Stimulated activated naive B cell treated with anti-CD40 and anti-IgM and Interleukin-4, amounts not matched to agents 10 μg/mL and 1 μg/mL and 100 μg/mL, for 72 hours (primary cell): ENCODE results near the gene KCND3.

Source experiments
- ATAC-seq, 2 donors: fragments of 150-1000 bp; cut with Tn5 transposase; replicated peaks; 2 replicates each; pipeline ENCODE4 v1.10.0; 2021; ENCODE audit warnings: moderate library complexity in 1 of 2
- DNase-seq: peaks from one replicate; pipeline ENCODE4 v3.0.0; 2021
- H3K27ac Mint-ChIP-seq: one replicate; pipeline ENCODE4 v1.8.0; 2022; ENCODE audit warnings: mild to moderate bottlenecking, mixed read lengths
- H3K27me3 Mint-ChIP-seq, 2 donors: one replicate each; pipeline ENCODE4 v1.8.0; 2022; ENCODE audit warnings: mixed read lengths in 2 of 2
- H3K36me3 Mint-ChIP-seq, 2 donors: one replicate each; pipeline ENCODE4 v1.8.0; 2022; ENCODE audit warnings: mixed read lengths in 2 of 2, mild to moderate bottlenecking in 1 of 2
- H3K4me1 Mint-ChIP-seq, 2 donors: one replicate each; pipeline ENCODE4 v1.8.0; 2022; ENCODE audit warnings: mixed read lengths in 2 of 2, mild to moderate bottlenecking in 1 of 2
- H3K4me3 Mint-ChIP-seq, 2 donors: one replicate each; pipeline ENCODE4 v1.8.0; 2022; ENCODE audit warnings: mild to moderate bottlenecking in 2 of 2, mixed read lengths in 2 of 2, moderate library complexity in 1 of 2
- H3K9me3 Mint-ChIP-seq, 2 donors: one replicate each; pipeline ENCODE4 v1.8.0; 2022; ENCODE audit warnings: mixed read lengths in 2 of 2, mild to moderate bottlenecking in 1 of 2

KCND3 gene

GRCh38 chr1:111989531-111990025 is at the start of gene KCND3:
Gene KCND3, minus strand, starts transcription at chr1:111989668.
- no peak within 1 kb of the TSS for H3K27ac Mint-ChIP-seq
- no peaks in the 10 kb centered on the region for H3K9me3 Mint-ChIP-seq
- peaks cover 56 to 83% of the 10 kb centered on the region in 2 donors for H3K27me3 Mint-ChIP-seq
- peaks cover 7 to 17% of the 10 kb centered on the region in 2 donors for H3K4me1 Mint-ChIP-seq
- ATAC-seq (peak; percentile 49 to 59), DNase-seq (peak; percentile 6)
- peak within 1 kb of the TSS; percentile 72 to 82 for H3K4me3 Mint-ChIP-seq
- no peaks in the 10 kb centered on the region for H3K36me3 Mint-ChIP-seq

DNA sequence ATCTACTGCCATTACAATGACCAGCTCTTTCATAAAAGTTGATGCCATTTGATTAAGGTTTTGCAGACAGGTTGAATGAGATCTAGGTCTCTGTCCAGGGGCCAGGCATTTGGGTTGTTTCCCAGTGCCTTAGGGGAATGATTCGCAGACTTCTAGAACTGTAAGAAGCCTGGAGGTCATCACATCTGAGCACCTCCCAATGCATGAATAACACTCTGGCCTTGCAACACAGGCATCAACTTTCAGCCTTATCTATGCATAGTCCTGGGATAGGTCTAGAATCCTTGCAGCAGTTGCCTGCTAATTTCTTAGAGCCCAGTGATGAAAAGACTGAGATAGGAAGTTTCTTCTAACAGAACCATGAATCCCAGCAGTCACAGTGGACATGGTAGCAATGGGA is 44.8 kb upstream of the KCND3 start:
- H3K9me3 Mint-ChIP-seq, result no peaks in the 10 kb centered on the region
- ATAC-seq, result no peak
- H3K27me3 Mint-ChIP-seq, result peaks cover 7 to 26% of the 10 kb centered on the region in 2 donors
- no peak for DNase-seq
- no peak overlapping the region for H3K4me3 Mint-ChIP-seq
- no peaks in the 10 kb centered on the region for H3K4me1 Mint-ChIP-seq
- H3K27ac Mint-ChIP-seq, result no peak overlapping the region
- H3K36me3 Mint-ChIP-seq, result no peaks in the 10 kb centered on the region

GRCh38 chr1:112033439-112034120 is 44.1 kb upstream of the KCND3 start:
- no peaks in the 10 kb centered on the region for H3K36me3 Mint-ChIP-seq
- no peak overlapping the region for H3K4me3 Mint-ChIP-seq
- no peaks in the 10 kb centered on the region for H3K4me1 Mint-ChIP-seq
- H3K27me3 Mint-ChIP-seq, result peaks cover 10 to 29% of the 10 kb centered on the region in 2 donors
- ATAC-seq (no peak), DNase-seq (no peak)
- H3K9me3 Mint-ChIP-seq, result no peaks in the 10 kb centered on the region
- H3K27ac Mint-ChIP-seq, result no peak overlapping the region

DNA sequence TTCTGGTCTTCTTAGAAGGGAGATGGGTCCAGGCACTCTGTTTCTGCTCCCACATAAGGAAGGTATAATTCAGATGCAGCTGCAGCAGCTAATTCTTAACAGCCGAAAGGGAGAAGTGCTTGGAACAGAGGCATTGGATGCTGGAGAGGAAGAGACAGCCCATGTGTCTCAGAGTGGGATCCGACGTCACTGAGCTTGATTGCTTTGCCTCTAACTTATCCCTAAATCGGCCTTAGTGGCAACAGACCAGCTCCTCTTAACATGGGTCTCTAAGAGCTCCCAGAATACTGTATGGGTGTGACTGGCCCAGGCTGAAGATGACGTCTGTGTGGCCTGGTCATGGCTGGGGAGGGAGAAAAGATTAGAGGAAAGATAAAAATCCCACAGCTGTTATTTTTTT is 40.7 kb upstream of the KCND3 start:
- H3K9me3 Mint-ChIP-seq, result no peaks in the 10 kb centered on the region
- no peak for ATAC-seq
- H3K36me3 Mint-ChIP-seq, result no peaks in the 10 kb centered on the region
- no peak for DNase-seq
- peaks cover 21 to 33% of the 10 kb centered on the region in 2 donors for H3K27me3 Mint-ChIP-seq
- no peaks in the 10 kb centered on the region for H3K4me1 Mint-ChIP-seq
- no peak overlapping the region for H3K27ac Mint-ChIP-seq
- no peak overlapping the region for H3K4me3 Mint-ChIP-seq

DNA sequence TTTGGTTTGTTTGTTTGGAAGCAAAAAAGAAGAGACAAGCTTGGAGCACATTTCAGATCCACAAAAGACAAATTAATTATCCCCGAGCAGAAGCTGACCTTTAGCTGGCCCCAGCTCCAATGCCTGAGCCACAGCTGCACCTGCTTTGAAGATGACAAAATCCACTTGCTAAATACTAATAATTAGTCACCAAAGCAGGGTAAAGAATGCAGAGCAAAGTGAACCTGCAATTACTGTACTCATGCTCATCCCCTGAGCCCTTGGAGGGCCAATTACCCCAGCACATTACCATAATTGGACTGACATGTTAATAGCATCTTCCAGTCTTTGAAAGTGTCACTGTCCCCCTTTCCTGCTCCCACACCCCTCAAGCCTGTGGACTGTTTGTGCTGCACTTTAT is 38.2 kb upstream of the KCND3 start:
- no peaks in the 10 kb centered on the region for H3K36me3 Mint-ChIP-seq
- H3K4me3 Mint-ChIP-seq, result no peak overlapping the region
- no peaks in the 10 kb centered on the region for H3K9me3 Mint-ChIP-seq
- DNase-seq (no peak), ATAC-seq (no peak)
- H3K4me1 Mint-ChIP-seq, result no peaks in the 10 kb centered on the region
- H3K27me3 Mint-ChIP-seq, result peaks cover 22 to 41% of the 10 kb centered on the region in 2 donors
- H3K27ac Mint-ChIP-seq, result no peak overlapping the region

GRCh38 chr1:112026501-112026900 is 37.0 kb upstream of the KCND3 start:
- no peak for ATAC-seq
- DNase-seq, result no peak
- Mint-ChIP-seq H3K4me3 (no peak overlapping the region), H3K9me3 (no peaks in the 10 kb centered on the region), H3K36me3 (no peaks in the 10 kb centered on the region), H3K27ac (no peak overlapping the region), H3K4me1 (no peaks in the 10 kb centered on the region), H3K27me3 (peaks cover 26 to 39% of the 10 kb centered on the region in 2 donors)

GRCh38 chr1:112026016-112026415 is 36.5 kb upstream of the KCND3 start:
- ATAC-seq (no peak), DNase-seq (no peak)
- Mint-ChIP-seq H3K36me3 (no peaks in the 10 kb centered on the region), H3K4me3 (no peak overlapping the region), H3K4me1 (no peaks in the 10 kb centered on the region), H3K9me3 (no peaks in the 10 kb centered on the region), H3K27me3 (peaks cover 26 to 39% of the 10 kb centered on the region in 2 donors), H3K27ac (no peak overlapping the region)

DNA sequence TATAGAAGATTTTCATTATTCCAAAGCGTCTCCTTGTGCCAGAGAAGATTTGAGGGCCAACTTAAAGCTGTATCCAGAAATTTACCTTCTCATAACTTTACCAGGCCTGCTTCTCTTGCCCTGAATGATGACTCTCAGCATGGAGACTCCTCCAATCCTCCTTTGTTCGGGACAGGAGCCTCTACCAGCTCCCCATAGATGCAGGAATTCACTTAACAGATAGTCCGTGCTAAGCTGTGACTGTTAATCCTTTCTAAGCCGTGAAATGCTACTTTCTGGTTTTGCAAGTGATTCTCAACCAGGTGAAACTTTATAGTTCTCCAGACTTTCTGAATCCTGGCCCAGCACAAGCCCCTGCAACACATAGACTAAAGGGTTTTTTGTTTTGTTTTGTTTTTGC is 31.8 kb upstream of the KCND3 start:
- H3K27me3 Mint-ChIP-seq, result peaks cover 29 to 36% of the 10 kb centered on the region in 2 donors
- no peaks in the 10 kb centered on the region for H3K36me3 Mint-ChIP-seq
- peaks cover 0 to 4% of the 10 kb centered on the region in 2 donors for H3K9me3 Mint-ChIP-seq
- H3K27ac Mint-ChIP-seq, result no peak overlapping the region
- H3K4me1 Mint-ChIP-seq, result no peaks in the 10 kb centered on the region
- ATAC-seq, result no peak
- DNase-seq, result no peak
- H3K4me3 Mint-ChIP-seq, result no peak overlapping the region

- H3K4me1 Mint-ChIP-seq, result no peaks in the 10 kb centered on the region
- no peak for DNase-seq
- no peak overlapping the region for H3K27ac Mint-ChIP-seq
- H3K27me3 Mint-ChIP-seq, result peaks cover 35 to 38% of the 10 kb centered on the region in 2 donors
- ATAC-seq, result no peak
- peaks cover 5 to 8% of the 10 kb centered on the region in 2 donors for H3K9me3 Mint-ChIP-seq
- H3K36me3 Mint-ChIP-seq, result no peaks in the 10 kb centered on the region
- no peak overlapping the region for H3K4me3 Mint-ChIP-seq
These were observed 27.7 kb upstream of the KCND3 start for GRCh38 chr1:112017183-112017582.

DNA sequence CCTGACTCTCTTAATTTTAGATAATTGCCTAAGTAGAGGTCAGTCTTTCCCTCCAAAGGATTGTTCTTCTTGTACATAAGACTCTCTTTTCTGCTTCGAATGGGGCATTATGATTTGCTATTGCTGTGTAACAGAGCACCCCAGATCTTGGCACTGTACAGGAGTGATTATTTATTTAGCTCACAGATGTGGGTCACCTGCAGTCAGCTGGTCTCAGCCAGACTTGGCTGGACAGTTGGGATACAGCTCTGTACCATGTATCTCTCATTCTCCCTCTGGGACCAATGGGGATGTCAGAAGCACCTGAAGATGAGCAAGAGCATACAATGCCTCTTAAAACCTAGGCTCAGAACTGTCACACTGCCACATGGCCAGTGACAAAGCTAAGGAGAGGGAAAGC is 23.4 kb upstream of the KCND3 start:
- Mint-ChIP-seq H3K27me3 (peaks cover 29 to 31% of the 10 kb centered on the region in 2 donors), H3K36me3 (no peaks in the 10 kb centered on the region), H3K27ac (no peak overlapping the region), H3K9me3 (peaks cover 5% of the 10 kb centered on the region in 2 donors), H3K4me3 (no peak overlapping the region), H3K4me1 (no peaks in the 10 kb centered on the region)
- DNase-seq, result no peak
- ATAC-seq, result no peak

- peaks cover 5% of the 10 kb centered on the region in 2 donors for H3K9me3 Mint-ChIP-seq
- no peak overlapping the region for H3K4me3 Mint-ChIP-seq
- no peak for ATAC-seq
- no peaks in the 10 kb centered on the region for H3K4me1 Mint-ChIP-seq
- H3K27ac Mint-ChIP-seq, result no peak overlapping the region
- DNase-seq, result no peak
- H3K36me3 Mint-ChIP-seq, result no peaks in the 10 kb centered on the region
- H3K27me3 Mint-ChIP-seq, result peaks cover 31 to 34% of the 10 kb centered on the region in 2 donors
These were observed 21.7 kb upstream of the KCND3 start for GRCh38 chr1:112011202-112011601.

GRCh38 chr1:112007169-112007568 is 17.7 kb upstream of the KCND3 start:
- H3K4me3 Mint-ChIP-seq, result no peak overlapping the region
- no peaks in the 10 kb centered on the region for H3K4me1 Mint-ChIP-seq
- DNase-seq, result no peak
- no peak overlapping the region for H3K27ac Mint-ChIP-seq
- H3K27me3 Mint-ChIP-seq, result peaks cover 21 to 26% of the 10 kb centered on the region in 2 donors
- H3K36me3 Mint-ChIP-seq, result no peaks in the 10 kb centered on the region
- ATAC-seq, result no peak
- no peaks in the 10 kb centered on the region for H3K9me3 Mint-ChIP-seq

GRCh38 chr1:112006416-112007025 is 17.1 kb upstream of the KCND3 start:
- no peak for ATAC-seq
- no peak for DNase-seq
- H3K4me3 Mint-ChIP-seq, result no peak overlapping the region
- no peak overlapping the region for H3K27ac Mint-ChIP-seq
- H3K36me3 Mint-ChIP-seq, result no peaks in the 10 kb centered on the region
- H3K4me1 Mint-ChIP-seq, result no peaks in the 10 kb centered on the region
- no peaks in the 10 kb centered on the region for H3K9me3 Mint-ChIP-seq
- H3K27me3 Mint-ChIP-seq, result peaks cover 24 to 28% of the 10 kb centered on the region in 2 donors

DNA sequence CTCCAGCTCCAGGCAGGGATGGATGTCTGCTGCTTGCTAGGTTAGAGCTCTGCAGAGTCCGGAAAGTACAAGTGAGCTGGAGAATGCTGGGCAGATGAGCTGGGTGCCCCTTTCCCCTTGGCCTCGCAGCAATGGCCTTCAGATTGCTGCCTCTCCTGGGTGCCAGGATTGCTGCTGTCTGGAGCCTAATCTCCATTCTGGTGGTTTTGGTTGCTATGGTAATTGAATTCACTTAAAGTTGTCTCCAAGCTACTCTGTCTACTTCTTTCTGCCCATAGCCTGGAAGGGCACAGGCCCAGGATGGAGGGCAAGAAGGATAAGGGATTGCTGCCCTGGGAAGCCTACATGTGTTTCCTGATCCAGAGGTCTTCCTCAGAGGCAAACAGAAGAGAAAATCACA is 14.6 kb upstream of the KCND3 start:
- ATAC-seq (no peak), DNase-seq (no peak)
- no peaks in the 10 kb centered on the region for H3K4me1 Mint-ChIP-seq
- no peaks in the 10 kb centered on the region for H3K36me3 Mint-ChIP-seq
- no peak overlapping the region for H3K4me3 Mint-ChIP-seq
- peaks cover 32 to 36% of the 10 kb centered on the region in 2 donors for H3K27me3 Mint-ChIP-seq
- H3K9me3 Mint-ChIP-seq, result no peaks in the 10 kb centered on the region
- H3K27ac Mint-ChIP-seq, result no peak overlapping the region

GRCh38 chr1:112002514-112002913 is 13.0 kb upstream of the KCND3 start:
- no peak overlapping the region for H3K27ac Mint-ChIP-seq
- DNase-seq (no peak), ATAC-seq (no peak)
- H3K36me3 Mint-ChIP-seq, result no peaks in the 10 kb centered on the region
- peaks cover 28 to 32% of the 10 kb centered on the region in 2 donors for H3K27me3 Mint-ChIP-seq
- H3K4me3 Mint-ChIP-seq, result no peak overlapping the region
- H3K9me3 Mint-ChIP-seq, result no peaks in the 10 kb centered on the region
- H3K4me1 Mint-ChIP-seq, result no peaks in the 10 kb centered on the region
